Measurements from ENCODE around the gene C1orf115.

DNA sequence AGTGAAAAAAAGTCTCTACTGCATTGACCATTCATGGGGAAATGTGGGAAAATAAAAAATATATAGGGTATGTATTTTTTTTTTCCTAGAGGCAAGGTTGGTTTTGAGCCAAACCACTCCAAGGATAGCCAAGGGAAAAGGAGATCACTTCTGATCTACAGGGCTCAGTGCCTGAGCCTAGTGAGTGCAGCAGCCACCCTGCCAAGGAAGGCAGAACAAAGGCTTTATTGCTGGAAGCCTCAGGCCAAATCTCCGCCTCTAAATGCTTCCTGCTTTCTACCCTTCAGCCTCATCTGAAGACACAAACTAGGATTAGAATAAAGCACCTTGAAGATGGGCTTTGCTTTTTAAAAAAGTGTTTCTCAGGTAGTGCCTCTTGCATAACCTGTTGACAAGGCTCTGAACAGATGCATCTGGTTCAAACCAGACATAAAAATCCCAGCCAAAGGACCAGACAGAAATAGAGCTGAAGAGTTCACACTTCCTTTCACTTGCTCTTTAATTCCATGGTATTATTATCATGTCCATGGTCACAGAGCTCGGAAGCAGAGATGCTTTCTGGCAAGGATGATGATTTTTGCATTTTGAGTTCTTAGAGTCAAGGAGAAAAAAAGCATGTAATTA, 10.5 kb downstream of the C1orf115 start:
- no peak for TF ChIP-seq CTCF (IDR thresholded peaks at IDR 0.05)
- no peak for TF ChIP-seq POLR2A (IDR thresholded peaks at IDR 0.05)
